ENCODE measurements around the gene DIPK1C.

The DIPK1C gene

GRCh38 chr18:74463983-74464382 is 6.9 kb upstream of the DIPK1C start:
- Histone ChIP-seq H3K4me3 (ENCODE audit: extremely low read depth, insufficient read depth, low read length, poor library complexity, severe bottlenecking) (no peak overlapping the region), H3K4me1 (ENCODE audit: control insufficient read depth, insufficient read depth, low read length, poor library complexity, severe bottlenecking) (peaks cover 8% of the 10 kb centered on the region)
- WGBS, 2 experiments (ENCODE audit: insufficient coverage in 2 of 2) = 100% methylated on average over 1 of the region's 1 CpG; no CpG with 5 or more reads in 1 of the 2 experiments

GRCh38 chr18:74463254-74463653 is 6.1 kb upstream of the DIPK1C start:
- H3K4me3 ChIP-seq (ENCODE audit: extremely low read depth, insufficient read depth, low read length, poor library complexity, severe bottlenecking) = no peak overlapping the region
- H3K27ac ChIP-seq (ENCODE audit: low read depth, low read length, severe bottlenecking) = no peak overlapping the region
- H3K36me3 ChIP-seq (ENCODE audit: control insufficient read depth, insufficient read depth, low read length) = no peaks in the 10 kb centered on the region
- no peaks in the 10 kb centered on the region for H3K9me3 ChIP-seq (ENCODE audit: control insufficient read depth, low read length)
- WGBS, 2 experiments (ENCODE audit: insufficient coverage in 2 of 2) = 80 to 84% methylated on average over 4 to 6 of the region's 8 CpGs
- peaks cover 1% of the 10 kb centered on the region for H3K4me1 ChIP-seq (ENCODE audit: control insufficient read depth, insufficient read depth, low read length, poor library complexity, severe bottlenecking)

More at GRCh38 chr18:74463983-74464382, 6.9 kb upstream of the DIPK1C start:
- H3K27ac ChIP-seq (ENCODE audit: low read depth, low read length, severe bottlenecking) = no peak overlapping the region
- no peaks in the 10 kb centered on the region for H3K36me3 ChIP-seq (ENCODE audit: control insufficient read depth, insufficient read depth, low read length)
- H3K9me3 ChIP-seq (ENCODE audit: control insufficient read depth, low read length) = no peaks in the 10 kb centered on the region

GRCh38 chr18:74460825-74461224 is 3.7 kb upstream of the DIPK1C start:
- Histone ChIP-seq H3K36me3 (ENCODE audit: control insufficient read depth, insufficient read depth, low read length) (no peaks in the 10 kb centered on the region), H3K4me1 (ENCODE audit: control insufficient read depth, insufficient read depth, low read length, poor library complexity, severe bottlenecking) (no peaks in the 10 kb centered on the region), H3K27ac (ENCODE audit: low read depth, low read length, severe bottlenecking) (no peak overlapping the region), H3K4me3 (ENCODE audit: extremely low read depth, insufficient read depth, low read length, poor library complexity, severe bottlenecking) (no peak overlapping the region), H3K9me3 (ENCODE audit: control insufficient read depth, low read length) (no peaks in the 10 kb centered on the region)
- WGBS, 2 experiments (ENCODE audit: insufficient coverage in 2 of 2) = 88 to 94% methylated on average over 5 to 6 of the region's 7 CpGs

- Histone ChIP-seq H3K27ac (ENCODE audit: low read depth, low read length, severe bottlenecking) (no peak overlapping the region), H3K9me3 (ENCODE audit: control insufficient read depth, low read length) (no peaks in the 10 kb centered on the region), H3K36me3 (ENCODE audit: control insufficient read depth, insufficient read depth, low read length) (no peaks in the 10 kb centered on the region), H3K4me3 (ENCODE audit: extremely low read depth, insufficient read depth, low read length, poor library complexity, severe bottlenecking) (no peak overlapping the region), H3K4me1 (ENCODE audit: control insufficient read depth, insufficient read depth, low read length, poor library complexity, severe bottlenecking) (no peaks in the 10 kb centered on the region)
- WGBS, 2 experiments (ENCODE audit: insufficient coverage in 2 of 2) = 38 to 49% methylated on average over 4 to 7 of the region's 7 CpGs
Observed at GRCh38 chr18:74459889-74460288, 2.8 kb upstream of the DIPK1C start.

- Histone ChIP-seq H3K36me3 (ENCODE audit: control insufficient read depth, insufficient read depth, low read length) (no peaks in the 10 kb centered on the region), H3K27ac (ENCODE audit: low read depth, low read length, severe bottlenecking) (no peak overlapping the region), H3K4me3 (ENCODE audit: extremely low read depth, insufficient read depth, low read length, poor library complexity, severe bottlenecking) (no peak overlapping the region), H3K4me1 (ENCODE audit: control insufficient read depth, insufficient read depth, low read length, poor library complexity, severe bottlenecking) (peaks cover 11% of the 10 kb centered on the region), H3K9me3 (ENCODE audit: control insufficient read depth, low read length) (no peaks in the 10 kb centered on the region)
- 63 to 69% methylated on average over 21 to 32 of the region's 34 CpGs for WGBS, 2 experiments (ENCODE audit: insufficient coverage in 2 of 2)
Observed at GRCh38 chr18:74457725-74458421, 765 bp upstream of the DIPK1C start.

GRCh38 chr18:74456349-74457042 is 612 bp downstream of the DIPK1C start:
- H3K4me3 ChIP-seq (ENCODE audit: extremely low read depth, insufficient read depth, low read length, poor library complexity, severe bottlenecking) = peak overlapping the region; percentile 43
- no peaks in the 10 kb centered on the region for H3K36me3 ChIP-seq (ENCODE audit: control insufficient read depth, insufficient read depth, low read length)
- H3K4me1 ChIP-seq (ENCODE audit: control insufficient read depth, insufficient read depth, low read length, poor library complexity, severe bottlenecking) = peaks cover 13% of the 10 kb centered on the region
- H3K9me3 ChIP-seq (ENCODE audit: control insufficient read depth, low read length) = no peaks in the 10 kb centered on the region
- H3K27ac ChIP-seq (ENCODE audit: low read depth, low read length, severe bottlenecking) = no peak overlapping the region
- 1% methylated on average over 38 to 50 of the region's 69 CpGs for whole genome bisulfite sequencing, 2 experiments (ENCODE audit: insufficient coverage in 2 of 2)

GRCh38 chr18:74456017-74456348 is 1.1 kb downstream of the DIPK1C start:
- Histone ChIP-seq H3K27ac (ENCODE audit: low read depth, low read length, severe bottlenecking) (no peak overlapping the region), H3K4me1 (ENCODE audit: control insufficient read depth, insufficient read depth, low read length, poor library complexity, severe bottlenecking) (peaks cover 13% of the 10 kb centered on the region), H3K36me3 (ENCODE audit: control insufficient read depth, insufficient read depth, low read length) (no peaks in the 10 kb centered on the region), H3K4me3 (ENCODE audit: extremely low read depth, insufficient read depth, low read length, poor library complexity, severe bottlenecking) (peak overlapping the region; percentile 43), H3K9me3 (ENCODE audit: control insufficient read depth, low read length) (no peaks in the 10 kb centered on the region)
- WGBS, 2 experiments (ENCODE audit: insufficient coverage in 2 of 2) = 23 to 24% methylated on average over 6 of the region's 7 CpGs

- 100% methylated on average over 1 to 3 of the region's 10 CpGs for WGBS, 2 experiments (ENCODE audit: insufficient coverage in 2 of 2)
- no peaks in the 10 kb centered on the region for H3K36me3 ChIP-seq (ENCODE audit: control insufficient read depth, insufficient read depth, low read length)
- H3K9me3 ChIP-seq (ENCODE audit: control insufficient read depth, low read length) = no peaks in the 10 kb centered on the region
- no peak overlapping the region for H3K27ac ChIP-seq (ENCODE audit: low read depth, low read length, severe bottlenecking)
- H3K4me3 ChIP-seq (ENCODE audit: extremely low read depth, insufficient read depth, low read length, poor library complexity, severe bottlenecking) = no peak overlapping the region
- peaks cover 13% of the 10 kb centered on the region for H3K4me1 ChIP-seq (ENCODE audit: control insufficient read depth, insufficient read depth, low read length, poor library complexity, severe bottlenecking)
Observed at GRCh38 chr18:74455386-74455785, 1.7 kb downstream of the DIPK1C start.

GRCh38 chr18:74454279-74454751 is 2.8 kb downstream of the DIPK1C start:
- Histone ChIP-seq H3K36me3 (ENCODE audit: control insufficient read depth, insufficient read depth, low read length) (no peaks in the 10 kb centered on the region), H3K4me1 (ENCODE audit: control insufficient read depth, insufficient read depth, low read length, poor library complexity, severe bottlenecking) (peaks cover 13% of the 10 kb centered on the region), H3K27ac (ENCODE audit: low read depth, low read length, severe bottlenecking) (no peak overlapping the region), H3K9me3 (ENCODE audit: control insufficient read depth, low read length) (no peaks in the 10 kb centered on the region), H3K4me3 (ENCODE audit: extremely low read depth, insufficient read depth, low read length, poor library complexity, severe bottlenecking) (no peak overlapping the region)
- 93 to 96% methylated on average over 5 to 9 of the region's 9 CpGs for WGBS, 2 experiments (ENCODE audit: insufficient coverage in 2 of 2)

- 90 to 95% methylated on average over 2 to 3 of the region's 6 CpGs for WGBS, 2 experiments (ENCODE audit: insufficient coverage in 2 of 2)
- no peak overlapping the region for H3K27ac ChIP-seq (ENCODE audit: low read depth, low read length, severe bottlenecking)
- no peak overlapping the region for H3K4me3 ChIP-seq (ENCODE audit: extremely low read depth, insufficient read depth, low read length, poor library complexity, severe bottlenecking)
- peaks cover 13% of the 10 kb centered on the region for H3K4me1 ChIP-seq (ENCODE audit: control insufficient read depth, insufficient read depth, low read length, poor library complexity, severe bottlenecking)
- no peaks in the 10 kb centered on the region for H3K9me3 ChIP-seq (ENCODE audit: control insufficient read depth, low read length)
- no peaks in the 10 kb centered on the region for H3K36me3 ChIP-seq (ENCODE audit: control insufficient read depth, insufficient read depth, low read length)
Observed at GRCh38 chr18:74453642-74454198, 3.4 kb downstream of the DIPK1C start.
